MM.1S (cell line): ENCODE results near the gene USP40.

Source experiments
- CTCF ChIP-seq: fragments of 300-600 bp; sonication (generic); IDR thresholded peaks from 2 replicates; pipeline ENCODE4 v1.5.1; 2016; ENCODE audit warnings: antibody characterized with exemption, low read length, mixed read lengths
- EZH2 ChIP-seq: fragments of 300-600 bp; sonication (generic); optimal IDR thresholded peaks from 2 replicates; pipeline ENCODE3; 2017; ENCODE audit warnings: low read depth, mild to moderate bottlenecking, antibody characterized with exemption, low read length, mixed read lengths
- EZH2phosphoT487 ChIP-seq: fragments of 300-600 bp; sonication (generic); IDR thresholded peaks from 2 replicates; pipeline ENCODE4 v1.6.1; 2018; ENCODE audit warnings: antibody characterized with exemption, low read length

DNA sequence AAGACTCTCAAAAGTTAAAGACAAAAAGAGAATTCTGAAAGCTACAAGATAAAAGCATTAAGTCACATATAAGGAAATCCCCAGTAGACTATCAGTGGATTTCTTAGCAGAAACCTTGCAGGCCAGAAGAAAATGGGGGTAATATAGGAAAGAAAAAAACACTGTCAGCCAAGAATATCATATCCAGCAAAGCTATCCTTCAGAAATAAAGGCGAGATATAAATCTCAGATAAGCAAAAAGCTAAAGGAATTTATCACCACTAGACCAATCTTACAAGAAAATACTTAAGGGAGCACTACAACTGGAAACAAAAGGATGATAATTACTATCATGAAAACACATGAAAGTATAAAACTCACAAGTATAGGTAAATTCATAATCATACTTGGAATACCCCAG, 63.1 kb downstream of the USP40 start:
- TF ChIP-seq CTCF, result no peak
- no peak for TF ChIP-seq EZH2
- TF ChIP-seq EZH2phosphoT487, result no peak
